ENCODE measurements around the gene PRKCE. TPM values are rescaled to one million over a fixed set of nuclear protein-coding genes. Genes with fewer than 3 reads are reported as not detected.

Gene PRKCE
- total and polyA plus RNA-seq, 2 of the 8 experiments (the other 6 are each of a cell fraction or from before 2014, with no cell fraction given): 0.54 to 2.1 TPM

- H3K4me2 ChIP-seq (ENCODE audit: insufficient read depth in 1 of 2, low read depth in 2 of 2, low read length in 2 of 2): no peak overlapping the region
- ChIA-PET CTCF (ENCODE audit: partially characterized antibody) (interaction anchor here (0.6 to 2.0 kb wide), 4 partner anchors 12 to 358 kb away, joined by 3 to 5 read pairs (median 4); partner anchors contain the start of gene EPAS1), POLR2A (ENCODE audit: partially characterized antibody) (no interaction called here)
- H2BK5ac ChIP-seq (ENCODE audit: low read depth, low read length): no peak overlapping the region
- WGBS, 2 experiments (ENCODE audit: extremely low coverage in 1 of 2, insufficient coverage in 1 of 2, insufficient read length in 1 of 2, insufficient replicate concordance in 2 of 2, low coverage in 1 of 2, low lambda C conversion rate in 2 of 2, missing lambda C conversion rate in 1 of 2): 84% methylated on average over 11 of the region's 11 CpGs; no CpG with 5 or more reads in 1 of the 2 experiments
- no peaks in the 10 kb centered on the region; a peak in 1 of 7 replicates for H3K4me1 ChIP-seq (replicated peaks in 1 of 4; ENCODE audit: control insufficient read depth in 3 of 4, insufficient read depth in 4 of 4, low read length in 3 of 4)
- no peak overlapping the region for H3K56ac ChIP-seq (replicated peaks; ENCODE audit: insufficient read length, low read depth, low read length)
- H2AFZ ChIP-seq (ENCODE audit: low read length): no peak overlapping the region
- H4K91ac ChIP-seq (replicated peaks; ENCODE audit: insufficient read length, low read length): no peak overlapping the region
- FAIRE-seq (no peak), DNase-seq (ENCODE audit: low read depth in 1 of 2, low spot score in 2 of 2) (peak in 1 of 2 experiments; percentile 33)
- H3K9me3 ChIP-seq (ENCODE audit: insufficient read depth in 2 of 2, low read depth in 1 of 2, low read length in 1 of 2): no peaks in the 10 kb centered on the region
- H3K18ac ChIP-seq (ENCODE audit: extremely low read depth, low read length): no peak overlapping the region
- H2BK120ac ChIP-seq (replicated peaks; ENCODE audit: low read depth, low read length): no peak overlapping the region
- H3K79me2 ChIP-seq (ENCODE audit: control insufficient read depth in 1 of 2, insufficient read depth in 2 of 2, low read length in 2 of 2): no peaks in the 10 kb centered on the region
- H2BK12ac ChIP-seq (ENCODE audit: low read depth, low read length): no peak overlapping the region
- H2AK5ac ChIP-seq (ENCODE audit: low read depth, low read length): no peak overlapping the region
- no peaks in the 10 kb centered on the region for H3K79me1 ChIP-seq (ENCODE audit: low read depth, low read length)
- no peak overlapping the region for H3K27ac ChIP-seq (ENCODE audit: low read depth, low read length)
- no peaks in the 10 kb centered on the region for H3K36me3 ChIP-seq (ENCODE audit: control insufficient read depth in 2 of 4, insufficient read depth in 4 of 4, low read length in 3 of 4)
- no peaks in the 10 kb centered on the region for H3K27me3 ChIP-seq (replicated peaks in 1 of 4; ENCODE audit: control insufficient read depth in 3 of 4, extremely low read depth in 1 of 4, insufficient read depth in 3 of 4, low read length in 3 of 4)
- no peak overlapping the region for H2BK20ac ChIP-seq (ENCODE audit: low read length)
- H3K9ac ChIP-seq (replicated peaks in 1 of 4; ENCODE audit: extremely low read depth in 1 of 4, low read depth in 3 of 4, low read length in 3 of 4): no peak overlapping the region
- no peak overlapping the region for H3K23ac ChIP-seq (ENCODE audit: insufficient read length)
- H4K5ac ChIP-seq (ENCODE audit: insufficient read length, low read depth, low read length): no peak overlapping the region
- no peaks in the 10 kb centered on the region for H4K20me1 ChIP-seq (replicated peaks in 1 of 2; ENCODE audit: control insufficient read depth in 1 of 2, insufficient read depth in 2 of 2, low read length in 2 of 2)
- no peak overlapping the region for H3K4ac ChIP-seq (replicated peaks; ENCODE audit: insufficient read length, low read depth, low read length)
- no peak overlapping the region for H3K4me3 ChIP-seq (ENCODE audit: extremely low read depth in 1 of 4, insufficient read depth in 2 of 4, low read depth in 3 of 4, low read length in 4 of 4)
- H3K14ac ChIP-seq (ENCODE audit: insufficient read length): no peak overlapping the region
- H3K23me2 ChIP-seq (ENCODE audit: low read depth, low read length): no peaks in the 10 kb centered on the region
- H2BK15ac ChIP-seq (ENCODE audit: low read length): no peak overlapping the region
- H4K8ac ChIP-seq (ENCODE audit: extremely low read depth, insufficient read depth, low read length): no peak overlapping the region
- TF ChIP-seq SP2 (IDR thresholded peaks at IDR 0.05; ENCODE audit: low read length) (no peak), SAP30 (IDR thresholded peaks at IDR 0.05; ENCODE audit: insufficient read depth, insufficient replicate concordance, low read length) (no peak), BCL11A (IDR thresholded peaks at IDR 0.05; ENCODE audit: low read depth in 2 of 2, low read length in 2 of 2) (no peak), POLR2A (IDR thresholded peaks at IDR 0.05; ENCODE audit: control extremely low read depth in 1 of 2, low read depth in 2 of 2, low read length in 2 of 2) (no peak), HDAC6 (IDR thresholded peaks at IDR 0.05; ENCODE audit: low read depth, low read length) (no peak), SP4 (IDR thresholded peaks at IDR 0.05; ENCODE audit: low read length) (no peak), CTCF (IDR thresholded peaks at IDR 0.05; ENCODE audit: control extremely low read depth in 1 of 3, insufficient read depth in 1 of 3, low read depth in 1 of 3, low read length in 3 of 3) (no peak), RXRA (IDR thresholded peaks at IDR 0.05; ENCODE audit: insufficient read depth, low read depth, low read length) (no peak), TCF12 (IDR thresholded peaks at IDR 0.05; ENCODE audit: low read depth, low read length) (no peak)
- TF ChIP-seq, protein P1, sequence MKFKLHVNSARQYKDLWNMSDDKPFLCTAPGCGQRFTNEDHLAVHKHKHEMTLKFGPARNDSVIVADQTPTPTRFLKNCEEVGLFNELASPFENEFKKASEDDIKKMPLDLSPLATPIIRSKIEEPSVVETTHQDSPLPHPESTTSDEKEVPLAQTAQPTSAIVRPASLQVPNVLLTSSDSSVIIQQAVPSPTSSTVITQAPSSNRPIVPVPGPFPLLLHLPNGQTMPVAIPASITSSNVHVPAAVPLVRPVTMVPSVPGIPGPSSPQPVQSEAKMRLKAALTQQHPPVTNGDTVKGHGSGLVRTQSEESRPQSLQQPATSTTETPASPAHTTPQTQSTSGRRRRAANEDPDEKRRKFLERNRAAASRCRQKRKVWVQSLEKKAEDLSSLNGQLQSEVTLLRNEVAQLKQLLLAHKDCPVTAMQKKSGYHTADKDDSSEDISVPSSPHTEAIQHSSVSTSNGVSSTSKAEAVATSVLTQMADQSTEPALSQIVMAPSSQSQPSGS (IDR thresholded peaks at IDR 0.05; ENCODE audit: low read length): no peak
Observed at GRCh38 chr2:46007412-46007811, 355.9 kb downstream of the PRKCE start.
